ENCODE data around the gene SMIM36. TPM values are rescaled to one million over a fixed set of nuclear protein-coding genes. Genes with fewer than 3 reads are reported as not detected.
A peak's percentile ranks its signal among the peaks of the same experiment; 100 is the strongest.

The SMIM36 gene
- total and polyA plus RNA-seq, 2 experiments from 2014 or later: not detected

DNA sequence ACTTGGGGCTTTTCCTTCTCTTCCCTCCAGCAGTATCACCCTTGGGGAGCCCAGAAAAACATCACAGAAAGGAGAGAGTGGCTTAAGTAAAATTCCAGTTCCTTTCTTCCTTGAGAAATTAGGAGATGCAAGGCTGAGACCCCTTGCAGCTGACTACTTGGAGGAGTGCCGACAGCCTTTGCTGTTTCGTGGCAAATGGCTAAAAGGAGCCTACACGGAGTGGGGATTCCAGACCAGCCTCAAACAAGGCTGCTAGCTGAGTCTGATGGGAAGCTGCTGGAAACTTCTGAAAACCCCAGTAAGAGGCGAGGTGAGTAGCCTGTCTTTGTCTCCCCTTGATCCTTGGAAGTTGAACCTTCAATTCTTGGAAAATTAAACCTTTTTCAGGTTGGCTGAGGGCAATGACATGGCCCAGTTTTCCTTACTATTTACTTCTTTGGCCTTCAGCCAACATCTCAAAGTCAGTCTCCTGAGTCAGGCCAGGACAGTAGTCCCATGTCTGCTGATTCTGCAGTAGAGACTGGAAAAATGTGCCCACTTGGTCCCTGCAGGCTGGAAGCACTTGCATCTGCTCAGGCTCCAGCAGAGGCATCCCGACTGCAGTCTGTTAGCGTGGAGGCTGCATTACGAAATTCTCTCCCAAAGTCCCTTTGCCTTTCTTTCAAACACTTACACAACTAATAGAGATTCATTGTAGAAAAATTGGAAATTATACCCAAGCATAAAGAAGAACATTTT lies 23.4 kb downstream of the SMIM36 start:
- no peaks in the 10 kb centered on the region for H3F3A ChIP-seq (replicated peaks; ENCODE audit: low read depth)
- Mint-ChIP-seq H3K9me3 (no peaks in the 10 kb centered on the region), H3K36me3 (ENCODE audit: low read depth) (no peaks in the 10 kb centered on the region), H3K27me3 (ENCODE audit: insufficient read depth, low read depth, poor library complexity) (no peaks in the 10 kb centered on the region), H3K4me1 (peaks cover 18% of the 10 kb centered on the region), H3K4me3 (no peak overlapping the region), H3K27ac (no peak overlapping the region)
- no peak overlapping the region for H3K4me2 ChIP-seq
- H3K27ac ChIP-seq (ENCODE audit: low read depth): no peak overlapping the region
- peaks cover 9% of the 10 kb centered on the region; the same call in 1 of the 2 replicates for H3K4me1 ChIP-seq (ENCODE audit: insufficient read depth)
- DNase-seq (ENCODE audit: low spot score): no peak
- 0 out of 2 replicates have a peak, but pooled peaks cover 3% of the 10 kb centered on the region for H3K9me2 ChIP-seq (ENCODE audit: insufficient read depth)
- TF ChIP-seq, protein P1, sequence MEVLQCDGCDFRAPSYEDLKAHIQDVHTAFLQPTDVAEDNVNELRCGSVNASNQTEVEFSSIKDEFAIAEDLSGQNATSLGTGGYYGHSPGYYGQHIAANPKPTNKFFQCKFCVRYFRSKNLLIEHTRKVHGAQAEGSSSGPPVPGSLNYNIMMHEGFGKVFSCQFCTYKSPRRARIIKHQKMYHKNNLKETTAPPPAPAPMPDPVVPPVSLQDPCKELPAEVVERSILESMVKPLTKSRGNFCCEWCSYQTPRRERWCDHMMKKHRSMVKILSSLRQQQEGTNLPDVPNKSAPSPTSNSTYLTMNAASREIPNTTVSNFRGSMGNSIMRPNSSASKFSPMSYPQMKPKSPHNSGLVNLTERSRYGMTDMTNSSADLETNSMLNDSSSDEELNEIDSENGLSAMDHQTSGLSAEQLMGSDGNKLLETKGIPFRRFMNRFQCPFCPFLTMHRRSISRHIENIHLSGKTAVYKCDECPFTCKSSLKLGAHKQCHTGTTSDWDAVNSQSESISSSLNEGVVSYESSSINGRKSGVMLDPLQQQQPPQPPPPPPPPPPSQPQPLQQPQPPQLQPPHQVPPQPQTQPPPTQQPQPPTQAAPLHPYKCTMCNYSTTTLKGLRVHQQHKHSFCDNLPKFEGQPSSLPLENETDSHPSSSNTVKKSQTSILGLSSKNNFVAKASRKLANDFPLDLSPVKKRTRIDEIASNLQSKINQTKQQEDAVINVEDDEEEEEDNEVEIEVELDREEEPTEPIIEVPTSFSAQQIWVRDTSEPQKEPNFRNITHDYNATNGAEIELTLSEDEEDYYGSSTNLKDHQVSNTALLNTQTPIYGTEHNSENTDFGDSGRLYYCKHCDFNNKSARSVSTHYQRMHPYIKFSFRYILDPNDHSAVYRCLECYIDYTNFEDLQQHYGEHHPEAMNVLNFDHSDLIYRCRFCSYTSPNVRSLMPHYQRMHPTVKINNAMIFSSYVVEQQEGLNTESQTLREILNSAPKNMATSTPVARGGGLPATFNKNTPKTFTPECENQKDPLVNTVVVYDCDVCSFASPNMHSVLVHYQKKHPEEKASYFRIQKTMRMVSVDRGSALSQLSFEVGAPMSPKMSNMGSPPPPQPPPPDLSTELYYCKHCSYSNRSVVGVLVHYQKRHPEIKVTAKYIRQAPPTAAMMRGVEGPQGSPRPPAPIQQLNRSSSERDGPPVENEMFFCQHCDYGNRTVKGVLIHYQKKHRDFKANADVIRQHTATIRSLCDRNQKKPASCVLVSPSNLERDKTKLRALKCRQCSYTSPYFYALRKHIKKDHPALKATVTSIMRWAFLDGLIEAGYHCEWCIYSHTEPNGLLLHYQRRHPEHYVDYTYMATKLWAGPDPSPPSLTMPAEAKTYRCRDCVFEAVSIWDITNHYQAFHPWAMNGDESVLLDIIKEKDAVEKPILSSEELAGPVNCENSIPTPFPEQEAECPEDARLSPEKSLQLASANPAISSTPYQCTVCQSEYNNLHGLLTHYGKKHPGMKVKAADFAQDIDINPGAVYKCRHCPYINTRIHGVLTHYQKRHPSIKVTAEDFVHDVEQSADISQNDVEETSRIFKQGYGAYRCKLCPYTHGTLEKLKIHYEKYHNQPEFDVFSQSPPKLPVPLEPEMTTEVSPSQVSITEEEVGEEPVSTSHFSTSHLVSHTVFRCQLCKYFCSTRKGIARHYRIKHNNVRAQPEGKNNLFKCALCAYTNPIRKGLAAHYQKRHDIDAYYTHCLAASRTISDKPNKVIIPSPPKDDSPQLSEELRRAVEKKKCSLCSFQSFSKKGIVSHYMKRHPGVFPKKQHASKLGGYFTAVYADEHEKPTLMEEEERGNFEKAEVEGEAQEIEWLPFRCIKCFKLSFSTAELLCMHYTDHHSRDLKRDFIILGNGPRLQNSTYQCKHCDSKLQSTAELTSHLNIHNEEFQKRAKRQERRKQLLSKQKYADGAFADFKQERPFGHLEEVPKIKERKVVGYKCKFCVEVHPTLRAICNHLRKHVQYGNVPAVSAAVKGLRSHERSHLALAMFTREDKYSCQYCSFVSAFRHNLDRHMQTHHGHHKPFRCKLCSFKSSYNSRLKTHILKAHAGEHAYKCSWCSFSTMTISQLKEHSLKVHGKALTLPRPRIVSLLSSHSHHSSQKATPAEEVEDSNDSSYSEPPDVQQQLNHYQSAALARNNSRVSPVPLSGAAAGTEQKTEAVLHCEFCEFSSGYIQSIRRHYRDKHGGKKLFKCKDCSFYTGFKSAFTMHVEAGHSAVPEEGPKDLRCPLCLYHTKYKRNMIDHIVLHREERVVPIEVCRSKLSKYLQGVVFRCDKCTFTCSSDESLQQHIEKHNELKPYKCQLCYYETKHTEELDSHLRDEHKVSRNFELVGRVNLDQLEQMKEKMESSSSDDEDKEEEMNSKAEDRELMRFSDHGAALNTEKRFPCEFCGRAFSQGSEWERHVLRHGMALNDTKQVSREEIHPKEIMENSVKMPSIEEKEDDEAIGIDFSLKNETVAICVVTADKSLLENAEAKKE (CRISPR knock-in tag; IDR thresholded peaks at IDR 0.05): no peak
- no peak for TF ChIP-seq EZH2 (IDR thresholded peaks at IDR 0.05; ENCODE audit: low read depth, unreplicated experiment)
- TF ChIP-seq STAT1 (IDR thresholded peaks at IDR 0.05; ENCODE audit: unreplicated experiment): no peak
- TF ChIP-seq, protein P2, sequence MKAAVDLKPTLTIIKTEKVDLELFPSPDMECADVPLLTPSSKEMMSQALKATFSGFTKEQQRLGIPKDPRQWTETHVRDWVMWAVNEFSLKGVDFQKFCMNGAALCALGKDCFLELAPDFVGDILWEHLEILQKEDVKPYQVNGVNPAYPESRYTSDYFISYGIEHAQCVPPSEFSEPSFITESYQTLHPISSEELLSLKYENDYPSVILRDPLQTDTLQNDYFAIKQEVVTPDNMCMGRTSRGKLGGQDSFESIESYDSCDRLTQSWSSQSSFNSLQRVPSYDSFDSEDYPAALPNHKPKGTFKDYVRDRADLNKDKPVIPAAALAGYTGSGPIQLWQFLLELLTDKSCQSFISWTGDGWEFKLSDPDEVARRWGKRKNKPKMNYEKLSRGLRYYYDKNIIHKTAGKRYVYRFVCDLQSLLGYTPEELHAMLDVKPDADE (IDR thresholded peaks at IDR 0.05): no peak
- no peak for TF ChIP-seq ZNF114 (CRISPR knock-in tag; IDR thresholded peaks at IDR 0.05)
- no peak for TF ChIP-seq NANOG (IDR thresholded peaks at IDR 0.05; ENCODE audit: borderline replicate concordance)
- no peaks in the 10 kb centered on the region for H3K27me3 ChIP-seq (ENCODE audit: insufficient read depth)
- H3K4me3 ChIP-seq: no peak overlapping the region
- no peaks in the 10 kb centered on the region for H3K79me2 ChIP-seq (replicated peaks; ENCODE audit: insufficient read depth)
- H3K36me3 ChIP-seq (ENCODE audit: insufficient read depth): no peaks in the 10 kb centered on the region
- ATAC-seq: peak; percentile 25; the same call in 1 of the 3 replicates
- no peaks in the 10 kb centered on the region for H4K20me1 ChIP-seq (replicated peaks; ENCODE audit: insufficient read depth)
- peak overlapping the region; percentile 77 for H2AFZ ChIP-seq
